Endothelial cell of umbilical vein (primary cell): ENCODE results near the gene ADAT3. TPM values are rescaled to one million over a fixed set of nuclear protein-coding genes. Genes with fewer than 3 reads are reported as not detected.

Source experiments
- BruUV-seq: library from RNA; stranded (reverse); fragments of 400-500 nt; replicated peaks from 2 replicates; lab custom pipeline; 2021; lab: Mats Ljungman, UMichigan
- CTCF ChIA-PET: fragments of 300-600, 350-600 bp; sonication (Branson Sonifier 250); formaldehyde crosslinking; loops from one replicate; lab custom pipeline; 2021; ENCODE audit warnings: antibody characterized with exemption, inconsistent platforms; lab: Charles Lee
- POLR2A ChIA-PET: fragments of 300-600, 350-600 bp; sonication (Branson Sonifier 250); formaldehyde crosslinking; loops from one replicate; lab custom pipeline; 2021; ENCODE audit warnings: antibody characterized with exemption, inconsistent platforms; lab: Charles Lee
- DNase-seq: peaks from one replicate; pipeline ENCODE4 v3.0.0-alpha.2; 2011; ENCODE audit warnings: low read depth, low spot score
- FAIRE-seq: peaks from 2 replicates; lab custom pipeline; 2011; peaks lifted over from hg19 to GRCh38; lab: Jason Lieb, UNC
- H2AFZ ChIP-seq: 2 replicates; pipeline ENCODE4 v1.6.0; 2012; ENCODE audit warnings: low read depth, low read length, control low read depth, inconsistent platforms
- H3K27ac ChIP-seq: 2 replicates; pipeline ENCODE4 v1.5.1; 2011; ENCODE audit warnings: low read depth, mild to moderate bottlenecking, control low read depth, low read length, moderate library complexity; ENCODE audit not compliant: insufficient read depth
- H3K27me3 ChIP-seq, 2 experiments: 2 replicates each; pipeline versions ENCODE4 v1.6.0 to v1.6.1; 2011; ENCODE audit warnings: low read length in 2 of 2, mixed read lengths in 1 of 2; ENCODE audit not compliant: control insufficient read depth in 2 of 2, insufficient read depth in 2 of 2
- H3K36me3 ChIP-seq, 2 experiments: 2 replicates in 1 of 2; 3 replicates in 1 of 2; pipeline ENCODE4 v1.5.1; 2011; ENCODE audit warnings: low read length in 2 of 2, mild to moderate bottlenecking in 1 of 2, moderate library complexity in 1 of 2; ENCODE audit not compliant: control insufficient read depth in 2 of 2, insufficient read depth in 2 of 2; ENCODE audit errors: extremely low read depth in 1 of 2
- H3K4me1 ChIP-seq: 3 replicates; pipeline ENCODE4 v1.5.1; 2011; ENCODE audit warnings: mild to moderate bottlenecking, low read length; ENCODE audit not compliant: control insufficient read depth, insufficient read depth; ENCODE audit errors: extremely low read depth
- H3K4me2 ChIP-seq: 2 replicates; pipeline ENCODE4 v1.6.1; 2011; ENCODE audit warnings: low read length, control low read depth, mixed read lengths; ENCODE audit not compliant: insufficient read depth
- H3K4me3 ChIP-seq, 3 experiments: fragments of 200-600 bp in 1 of 3; sonication (generic), shearing (Covaris generic) in 1 of 3; replicated peaks in 1 of 3; 2 replicates each; pipeline ENCODE4 v1.5.1; 2011 to 2016; ENCODE audit warnings: control low read depth in 3 of 3, low read length in 3 of 3, mild to moderate bottlenecking in 2 of 3, inconsistent platforms in 1 of 3, low read depth in 1 of 3, moderate library complexity in 1 of 3; ENCODE audit not compliant: insufficient read depth in 1 of 3
- H3K79me2 ChIP-seq: 2 replicates; pipeline ENCODE4 v1.6.0; 2012; ENCODE audit warnings: low read length, inconsistent platforms; ENCODE audit not compliant: control insufficient read depth, insufficient read depth
- H3K9ac ChIP-seq: replicated peaks from 2 replicates; pipeline ENCODE3; 2011; ENCODE audit warnings: low read length, control low read depth; ENCODE audit not compliant: insufficient read depth; ENCODE audit errors: extremely low read depth
- H3K9me1 ChIP-seq: replicated peaks from 3 replicates; pipeline ENCODE4 v1.6.0; 2011; ENCODE audit warnings: mild to moderate bottlenecking, low read length; ENCODE audit not compliant: control insufficient read depth, insufficient read depth; ENCODE audit errors: extremely low read depth
- H3K9me3 ChIP-seq: replicated peaks from 2 replicates; pipeline ENCODE4 v1.5.1; 2012; ENCODE audit warnings: low read length, inconsistent platforms; ENCODE audit not compliant: control insufficient read depth, insufficient read depth
- H4K20me1 ChIP-seq: replicated peaks from 2 replicates; pipeline ENCODE3; 2011; ENCODE audit warnings: mild to moderate bottlenecking, low read length; ENCODE audit not compliant: control insufficient read depth, insufficient read depth; ENCODE audit errors: extremely low read depth
- CTCF ChIP-seq, 2 donors: IDR thresholded peaks; 1 replicate in 1 of 2; 2 replicates in 1 of 2; pipeline ENCODE4 v1.5.1; 2011; ENCODE audit warnings: low read length in 2 of 2, mild to moderate bottlenecking in 2 of 2, moderate library complexity in 2 of 2, control low read depth in 1 of 2, inconsistent platforms in 1 of 2, low read depth in 1 of 2; ENCODE audit not compliant: insufficient read depth in 1 of 2; ENCODE audit errors: extremely low read depth in 1 of 2
- EZH2 ChIP-seq: IDR thresholded peaks from 2 replicates; pipeline ENCODE4 v1.6.1; 2012; ENCODE audit warnings: borderline replicate concordance, low read depth, mild to moderate bottlenecking, moderate library complexity, low read length, inconsistent platforms; ENCODE audit not compliant: severe bottlenecking
- FOS ChIP-seq: IDR thresholded peaks from 2 replicates; pipeline ENCODE4 v1.6.1; 2011; ENCODE audit warnings: mild to moderate bottlenecking, low read length, moderate library complexity, borderline replicate concordance; ENCODE audit not compliant: insufficient read depth
- JUN ChIP-seq: IDR thresholded peaks from 2 replicates; pipeline ENCODE4 v1.6.1; 2011; ENCODE audit warnings: borderline replicate concordance, low read depth; ENCODE audit not compliant: insufficient read length, insufficient read depth
- POLR2A ChIP-seq: IDR thresholded peaks from 2 replicates; pipeline ENCODE4 v1.6.1; 2012; ENCODE audit warnings: low read depth, mild to moderate bottlenecking, control low read depth, low read length
- POLR2AphosphoS5 ChIP-seq: IDR thresholded peaks from 2 replicates; pipeline ENCODE4 v1.6.1; 2012; ENCODE audit warnings: low read depth, mild to moderate bottlenecking, control low read depth, low read length, moderate library complexity; ENCODE audit not compliant: insufficient read depth
- dilution Hi-C: fragments of 300-500 bp; cut with MboI; formaldehyde crosslinking; loops from one replicate; pipeline ENCODE4 v1.15.0; 2019; ENCODE audit warnings: low sequenced_read_pairs; ENCODE audit not compliant: extremely low pct_ligation_motif_present
- intact Hi-C: fragments of 100-400 bp; cut with micrococcal nuclease; formaldehyde crosslinking; loops from one replicate; pipeline ENCODE4 v1.10.0; 2022
- polyA plus RNA-seq, 4 experiments: library from polyadenylated mRNA; depleted of rRNA in 3 of 4; stranded (reverse) in 3 of 4; unstranded in 1 of 4; fragments of >200 nt; gene quantifications; 2 replicates each; pipeline versions ENCODE4 v1.2.1 to v1.2.3, GENCODE V29; 2011 to 2012; ENCODE audit warnings: missing spikeins in 1 of 4
- total RNA-seq: library from RNA; stranded (reverse); gene quantifications from 2 replicates; pipeline ENCODE4 v1.2.3, GENCODE V29; 2021

The ADAT3 gene
- total and polyA plus RNA-seq, 2 donors (not counting 3 experiments of a cell fraction or from before 2014, with no cell fraction given), result 5.7 to 11.7 TPM

GRCh38 chr19:1918975-1919374 lies 13.8 kb downstream of the ADAT3 start:
- ChIA-PET POLR2A (interaction anchor here (0.6 kb wide), 1 partner anchor 13 kb away, joined by 3 read pairs; the partner anchor contains the start of genes ADAT3 and SCAMP4), CTCF (interaction anchor here (1.5 to 1.7 kb wide), 2 partner anchors 43 to 72 kb away, joined by 3 read pairs; no protein-coding TSS in a partner anchor)
- Histone ChIP-seq H3K9ac (no peak overlapping the region), H3K9me1 (no peaks in the 10 kb centered on the region), H3K4me3 (no peak overlapping the region), H4K20me1 (no peaks in the 10 kb centered on the region), H3K27ac (no peak overlapping the region), H3K4me1 (no peaks in the 10 kb centered on the region), H2AFZ (no peak overlapping the region), H3K36me3 (peaks cover 5 to 31% of the 10 kb centered on the region in 2 experiments), H3K4me2 (no peak overlapping the region), H3K79me2 (peaks cover 2% of the 10 kb centered on the region), H3K9me3 (no peaks in the 10 kb centered on the region), H3K27me3 (no peaks in the 10 kb centered on the region)
- FAIRE-seq, result no peak
- intact Hi-C loops (no loop called here), dilution Hi-C loops (no loop called here)
- DNase-seq, result no peak
- TF ChIP-seq FOS (no peak), JUN (no peak), POLR2A (no peak), CTCF (IDR thresholded peaks at IDR 0.05; ENCODE audit: extremely low read depth in 1 of 2, insufficient read depth in 1 of 2, low read depth in 1 of 2, low read length in 2 of 2) (no peak), POLR2AphosphoS5 (no peak), EZH2 (no peak)
- no TSS peak for BruUV-seq
